GM21717 (cell line): ENCODE data around the gene CMTM3.
"Not testable (repeated sequence)": the region's sequence is repeated elsewhere in the genome, so short reads cannot be mapped to it uniquely, and the experiment has no call there.

ENCODE experiments used
- ATAC-seq: cut with Tn5 transposase; IDR thresholded peaks from one replicate; pipeline ENCODE4 v1.9.1; 2021; ENCODE audit warnings: mild to moderate bottlenecking, moderate library complexity; ENCODE audit not compliant: unreplicated experiment

The CMTM3 gene

DNA sequence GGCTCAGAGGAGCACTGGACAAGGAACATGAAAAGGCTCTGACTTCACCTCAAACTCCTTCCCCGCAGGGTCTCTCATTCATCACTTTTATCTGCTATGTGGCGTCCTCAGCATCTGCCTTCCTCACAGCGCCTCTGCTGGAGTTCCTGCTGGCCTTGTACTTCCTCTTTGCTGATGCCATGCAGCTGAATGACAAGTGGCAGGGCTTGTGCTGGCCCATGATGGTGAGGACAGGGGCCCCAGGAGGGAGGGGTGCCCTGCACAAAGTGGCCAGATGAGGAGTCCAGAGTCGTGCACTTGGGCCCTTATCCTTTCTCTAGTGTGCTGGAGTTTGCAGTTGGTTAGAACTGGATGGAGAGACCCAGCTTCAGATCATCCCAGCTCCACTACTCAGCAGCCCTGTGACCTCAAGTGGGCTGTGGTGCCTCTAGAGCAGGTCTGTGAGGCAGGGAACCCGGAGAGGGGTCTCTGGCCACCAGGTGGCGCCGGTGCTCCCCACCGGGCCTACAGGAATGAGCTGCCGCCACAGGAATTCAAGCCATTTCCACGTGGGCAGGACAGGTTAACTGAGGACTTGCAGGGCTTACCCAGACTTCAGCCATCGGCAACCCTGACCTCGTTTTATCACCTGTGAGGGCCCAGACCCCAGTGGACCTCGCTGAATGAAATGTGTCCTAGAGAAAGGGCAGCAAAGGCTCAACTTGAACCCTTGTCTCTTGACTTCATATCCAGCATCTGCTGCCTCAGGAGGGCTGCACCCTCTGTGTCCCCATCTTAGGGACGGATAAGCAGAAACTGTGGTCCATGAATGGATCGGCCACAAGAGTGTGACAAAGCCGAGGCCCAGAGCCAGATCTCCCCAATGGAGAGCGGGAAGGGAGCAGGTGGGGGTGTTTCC, 4.0 kb downstream of the CMTM3 start:
- ATAC-seq = peak; percentile 54

DNA sequence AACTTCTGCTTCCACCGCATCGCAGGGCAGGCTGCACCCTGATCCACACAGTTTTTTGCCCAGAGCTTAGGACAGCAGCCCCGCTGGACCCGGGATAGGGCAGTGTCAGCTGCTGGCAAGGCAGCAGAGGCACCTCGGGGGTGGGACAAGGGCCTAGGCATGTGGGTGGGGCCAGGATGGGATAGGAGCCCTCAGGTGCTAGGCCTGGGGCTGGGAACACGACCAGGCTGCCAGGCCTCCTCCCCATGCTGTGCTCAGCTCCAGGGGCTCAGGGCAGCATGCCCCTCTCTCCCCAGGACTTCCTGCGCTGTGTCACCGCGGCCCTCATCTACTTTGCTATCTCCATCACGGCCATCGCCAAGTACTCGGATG, 4.6 kb downstream of the CMTM3 start:
- ATAC-seq = no peak

DNA sequence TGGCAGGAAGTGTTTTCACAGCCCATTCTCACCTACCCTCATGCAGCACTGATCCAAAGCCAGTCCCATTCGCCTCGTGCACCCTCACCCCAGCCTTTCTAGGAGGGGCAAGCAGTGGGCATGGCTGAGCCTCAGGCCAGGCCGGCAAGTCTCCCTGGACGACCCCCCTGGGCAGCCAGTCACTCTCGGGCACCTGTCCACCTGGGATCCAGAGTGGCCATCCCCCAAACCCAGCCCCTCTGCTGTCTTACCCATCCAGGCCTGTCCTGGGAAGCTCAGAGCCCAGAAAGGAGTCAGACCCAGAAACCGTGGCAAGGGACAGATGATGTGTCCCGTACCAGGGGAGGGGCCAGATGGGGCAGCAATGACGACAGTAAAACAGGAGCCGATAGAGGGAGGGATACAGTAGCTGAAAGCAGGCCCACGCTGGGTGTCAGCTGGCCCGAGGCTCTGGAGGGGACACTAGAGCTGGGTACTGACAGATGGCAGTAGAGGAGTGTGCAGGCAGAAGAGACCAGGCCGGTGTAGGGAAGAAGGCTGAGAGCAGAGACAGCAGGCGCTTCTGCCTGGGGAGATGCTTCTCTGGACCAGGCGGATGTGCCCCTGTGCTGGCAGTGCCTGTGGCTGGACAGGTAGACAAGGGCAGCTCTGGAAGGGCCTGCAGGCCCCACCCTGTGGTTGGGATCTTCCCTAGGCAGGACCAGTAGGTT, 5.8 kb downstream of the CMTM3 start:
- ATAC-seq = no peak

DNA sequence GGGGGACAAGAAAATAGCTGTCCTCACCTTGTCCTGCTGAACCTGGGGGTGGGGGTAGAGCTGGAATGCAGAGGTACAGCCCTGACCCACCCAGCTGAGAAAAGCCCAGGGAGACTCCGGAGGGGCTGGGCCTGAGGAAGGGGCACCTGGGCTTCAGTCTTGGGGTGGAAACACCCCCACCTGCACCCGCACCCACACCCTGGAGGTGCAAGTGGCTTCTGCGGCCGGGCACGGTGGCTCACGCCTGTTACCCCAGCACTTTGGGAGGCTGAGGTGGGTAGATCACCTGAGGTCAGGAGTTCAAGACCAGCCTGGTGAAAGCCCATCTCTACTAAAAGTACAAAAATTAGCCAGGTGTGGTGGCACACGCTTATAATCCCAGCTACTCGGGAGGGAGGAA, 7.4 kb downstream of the CMTM3 start:
- ATAC-seq = not testable (repeated sequence)

DNA sequence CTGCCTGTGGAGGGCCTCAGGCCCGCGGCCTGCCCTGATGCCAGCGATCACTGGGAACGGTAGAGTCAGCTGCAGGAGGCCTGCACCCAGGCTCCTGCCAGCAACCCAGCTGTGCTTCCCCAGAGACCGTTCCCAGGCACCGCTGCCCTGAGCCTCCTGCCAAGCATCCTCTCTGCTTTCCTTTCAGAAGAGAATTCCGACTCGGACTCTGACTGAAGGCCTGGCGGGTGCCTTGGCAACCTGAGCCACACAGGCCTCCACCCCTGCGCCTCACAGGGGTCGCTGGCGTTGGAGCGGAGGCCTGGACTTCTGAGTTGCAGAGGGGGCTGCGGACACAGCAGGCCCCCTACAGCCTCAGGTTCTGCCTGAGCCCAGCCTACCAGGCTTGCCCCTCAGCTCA, 7.9 kb downstream of the CMTM3 start:
- no peak for ATAC-seq

DNA sequence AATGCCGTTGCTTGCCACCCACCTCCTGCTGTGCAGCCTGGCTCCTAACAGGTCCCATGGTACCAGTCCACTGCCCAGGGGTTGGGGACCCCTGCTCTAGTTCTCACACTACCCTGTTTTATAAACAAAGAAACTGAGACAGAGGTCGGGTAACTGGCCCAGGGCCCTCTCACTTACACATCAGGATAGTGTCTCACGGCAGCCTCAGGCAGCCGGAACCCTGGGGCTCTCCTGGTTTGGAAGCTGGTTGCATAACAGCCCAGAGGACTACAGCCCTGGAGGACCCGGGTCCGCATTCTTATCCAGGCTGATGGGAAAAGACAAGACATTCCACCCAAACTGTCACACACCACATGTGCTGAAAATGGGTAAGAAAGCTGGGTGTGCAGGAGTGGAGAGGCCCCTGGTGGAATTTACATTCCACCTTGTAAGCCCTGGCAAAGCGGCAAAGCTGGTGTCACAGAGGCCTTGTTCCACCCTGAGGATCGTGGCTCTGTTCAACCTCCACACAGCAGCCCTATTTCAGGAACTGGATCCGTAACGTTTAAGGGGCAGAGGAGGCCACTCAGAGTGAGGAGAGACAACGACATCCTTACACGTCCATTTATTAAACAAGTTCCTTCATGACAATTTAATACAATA, 9.8 kb downstream of the CMTM3 start:
- no peak for ATAC-seq

DNA sequence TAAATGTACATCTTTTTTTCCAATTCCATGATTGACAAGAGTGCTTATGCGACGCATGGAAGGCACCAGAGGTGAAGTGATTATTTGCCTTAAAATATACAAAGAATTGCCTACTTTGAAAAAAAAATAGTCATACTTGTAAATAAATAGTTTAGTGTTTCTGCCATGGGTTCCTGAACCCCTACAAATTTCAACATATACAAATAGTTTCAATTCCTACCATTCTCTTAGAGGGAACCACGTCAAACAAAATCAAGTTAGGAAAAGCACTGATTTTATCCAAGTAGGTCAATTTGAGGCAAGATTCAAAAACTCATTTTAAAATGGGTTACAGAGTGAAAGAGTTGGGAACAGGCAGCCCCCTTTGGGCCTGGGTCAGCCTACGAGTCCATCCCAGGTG, 11.7 kb downstream of the CMTM3 start:
- no peak for ATAC-seq

DNA sequence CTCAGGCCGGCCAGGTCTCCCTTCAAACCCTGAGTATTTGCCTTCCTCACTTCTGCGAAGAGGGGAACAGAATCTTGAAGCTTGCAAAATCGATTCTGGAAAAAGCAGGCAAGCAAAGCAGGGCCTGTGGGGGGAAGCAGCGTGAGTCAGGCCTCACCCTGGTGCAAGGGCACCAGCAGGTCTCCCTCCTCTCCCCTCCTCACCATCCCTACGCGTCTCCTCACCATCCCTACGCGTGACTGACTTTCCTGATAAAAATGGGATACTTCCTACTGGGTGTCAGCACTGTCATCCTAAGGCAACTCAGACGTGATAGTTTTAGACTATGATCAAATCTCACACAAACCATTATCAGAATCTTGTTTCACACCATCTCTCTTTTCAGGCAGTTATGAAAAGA, 12.1 kb downstream of the CMTM3 start:
- no peak for ATAC-seq

DNA sequence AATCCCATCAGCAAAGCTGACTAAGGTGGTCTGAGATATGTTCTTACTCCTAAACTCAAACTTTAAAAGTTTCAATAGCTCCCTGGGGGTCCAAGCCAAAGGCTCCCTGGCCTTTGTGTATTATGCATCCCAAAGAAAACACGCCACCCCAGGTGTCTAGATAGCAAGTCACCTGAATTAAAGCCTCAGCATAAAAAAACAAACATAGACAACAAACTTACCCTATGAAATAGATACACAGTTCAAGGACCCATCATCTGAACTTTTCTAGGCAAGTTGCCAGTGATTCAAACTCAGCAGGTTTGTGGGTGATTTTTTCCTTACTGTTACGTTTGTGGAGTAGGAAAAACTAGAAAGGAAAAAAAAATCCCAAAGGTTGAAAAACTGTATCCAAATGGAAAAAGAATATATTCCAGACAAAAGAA, 12.5 kb downstream of the CMTM3 start:
- ATAC-seq = no peak

DNA sequence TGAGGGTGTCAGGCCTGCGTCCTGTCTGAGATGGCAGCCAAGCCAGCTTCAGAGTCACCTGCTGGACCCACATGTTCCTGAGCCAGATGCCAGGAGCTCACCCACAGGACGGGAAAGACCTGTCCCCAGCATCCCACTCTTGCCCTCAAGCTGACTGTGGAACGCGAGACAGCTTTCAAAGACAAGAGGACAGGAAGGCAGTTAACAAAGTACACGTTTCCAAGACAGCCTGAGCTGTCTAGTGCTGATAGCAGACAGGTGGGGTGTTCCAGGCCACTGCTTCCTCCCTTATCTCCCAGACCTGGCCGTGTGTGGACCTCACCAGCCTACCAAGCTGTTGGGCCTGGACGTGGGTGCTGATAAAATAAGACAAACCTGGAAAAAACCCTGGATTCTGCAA, 13.2 kb downstream of the CMTM3 start:
- ATAC-seq = no peak

DNA sequence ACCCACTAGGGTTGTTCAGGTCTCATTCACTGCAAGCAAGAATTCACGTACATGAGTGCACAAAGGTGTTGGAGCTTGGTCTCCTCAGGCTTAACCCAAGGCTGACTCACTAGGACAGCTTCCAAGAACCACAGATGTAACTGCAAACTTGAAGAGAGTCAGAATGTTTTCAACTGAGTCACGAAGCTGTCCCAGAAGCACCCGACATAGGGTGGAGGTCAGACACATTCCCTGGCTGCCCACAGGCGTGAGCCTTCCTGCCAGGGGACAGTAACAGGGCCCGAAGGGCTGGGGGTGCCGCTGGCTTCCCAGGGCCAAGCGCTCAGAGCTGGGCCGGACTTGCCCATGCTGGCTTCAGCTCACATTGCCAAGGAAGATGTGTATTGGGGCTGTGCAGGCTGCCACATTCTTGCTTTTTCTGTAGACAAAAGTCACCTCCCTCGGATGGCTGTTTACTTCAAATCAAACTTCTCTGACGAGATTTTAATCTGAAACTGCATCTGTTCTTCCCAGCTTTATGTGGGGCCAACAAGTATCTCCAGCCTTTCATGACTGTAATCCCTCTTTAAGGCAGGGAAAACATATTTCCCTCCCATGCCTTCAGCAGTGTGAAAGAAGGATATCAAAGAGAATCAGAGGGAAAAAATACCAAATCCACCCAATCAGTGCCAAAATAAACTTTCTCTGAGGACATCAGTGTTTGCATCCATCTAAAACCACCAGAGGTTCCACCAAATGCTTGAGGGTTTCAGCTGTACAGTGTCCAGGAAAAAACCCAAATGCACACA, 14.3 kb downstream of the CMTM3 start:
- ATAC-seq = no peak

DNA sequence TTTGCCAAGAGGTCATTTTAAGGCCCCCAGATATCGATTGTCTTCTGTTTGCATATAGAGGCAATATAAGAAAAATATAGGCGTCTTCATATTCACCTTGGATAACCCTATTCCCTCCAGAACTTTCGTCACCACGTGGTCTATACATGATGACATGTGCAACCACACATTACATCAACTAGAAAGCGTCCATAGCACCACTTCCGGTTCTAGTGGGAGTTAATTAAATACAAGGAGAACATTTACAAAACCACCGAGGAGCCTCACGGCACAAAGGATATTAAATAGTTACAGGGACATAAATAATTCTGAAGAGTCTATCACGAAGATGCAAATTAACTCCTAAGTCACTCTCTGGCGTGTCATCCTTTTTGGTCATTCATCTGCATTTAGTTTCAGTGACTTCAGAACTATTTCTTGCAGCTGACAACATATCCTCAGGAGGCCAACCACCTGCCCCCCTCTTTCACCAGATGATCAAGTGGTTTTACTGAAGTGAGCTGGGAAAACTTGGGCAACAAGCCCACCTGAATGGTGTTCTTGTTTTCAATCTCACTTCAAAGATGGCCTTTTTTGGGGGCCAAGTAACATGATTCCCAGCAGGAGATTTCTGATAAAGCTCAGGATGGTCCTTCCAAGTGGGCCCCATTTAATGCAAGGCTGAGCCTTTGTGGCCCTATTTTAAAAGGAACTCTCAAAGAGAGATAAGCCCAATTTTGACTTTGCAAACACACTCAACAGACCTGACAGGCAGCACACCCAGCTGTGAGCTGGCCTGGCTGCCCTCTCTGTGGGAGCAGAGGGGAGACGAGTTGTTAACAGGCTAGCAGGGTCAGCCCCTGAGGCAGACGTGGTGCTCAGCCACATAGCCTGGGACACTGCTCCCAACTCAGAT, 15.3 kb downstream of the CMTM3 start:
- ATAC-seq = no peak

DNA sequence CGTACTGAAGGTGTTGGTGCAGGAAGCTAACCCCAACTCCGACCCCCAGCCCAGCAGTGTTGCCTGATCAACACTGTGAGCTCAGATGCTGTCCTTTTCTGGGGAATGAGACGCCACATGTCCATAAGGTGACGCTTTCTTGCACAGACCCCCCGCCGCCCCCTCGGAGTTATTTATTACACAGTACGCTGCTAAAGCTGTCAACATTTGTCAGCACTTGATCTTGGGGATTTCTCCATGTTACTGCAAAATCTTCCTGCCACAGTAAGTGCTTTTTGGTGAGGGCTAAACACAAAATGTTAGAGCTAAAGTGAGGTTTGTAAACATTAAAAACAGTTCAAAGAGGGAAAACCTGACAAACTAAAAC, 15.9 kb downstream of the CMTM3 start:
- ATAC-seq = no peak

DNA sequence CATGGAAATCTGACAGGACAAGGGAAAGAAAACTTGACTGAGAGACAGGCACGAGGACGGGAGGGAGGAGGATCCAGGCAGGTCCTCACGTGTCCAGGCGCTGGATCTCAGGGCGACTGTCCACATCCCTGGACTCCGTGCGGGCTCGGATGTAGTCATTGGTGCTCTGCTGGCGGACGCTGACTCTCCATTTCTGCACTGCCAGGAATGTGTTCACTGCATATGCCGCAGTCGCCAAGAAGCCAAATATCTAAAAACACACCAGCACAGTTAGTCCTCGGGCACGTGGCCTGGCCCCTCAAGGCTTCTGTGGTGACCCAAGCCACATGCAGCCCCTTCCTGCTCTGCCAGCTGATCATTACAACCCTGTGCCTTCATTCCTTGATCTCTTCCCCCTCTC, 17.5 kb downstream of the CMTM3 start:
- ATAC-seq = no peak

DNA sequence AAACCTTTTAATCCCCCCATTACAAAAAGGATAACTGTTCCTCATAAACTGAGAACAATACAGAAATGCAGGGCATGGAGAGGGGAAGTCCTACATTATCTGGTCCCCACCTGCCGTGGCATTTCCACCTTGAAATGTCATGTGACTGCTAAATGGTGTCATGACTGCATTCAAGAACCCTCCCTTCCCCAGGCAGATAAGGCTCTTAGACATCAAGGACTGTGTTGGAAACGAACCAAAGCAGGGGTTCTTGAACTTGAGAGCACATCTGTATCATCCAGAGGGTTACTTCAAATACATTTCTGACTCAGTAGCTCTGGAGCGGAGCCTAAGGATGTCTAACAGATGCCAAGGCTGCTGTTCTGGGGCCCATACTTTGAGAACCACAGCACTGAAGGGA, 18.4 kb downstream of the CMTM3 start:
- no peak for ATAC-seq

DNA sequence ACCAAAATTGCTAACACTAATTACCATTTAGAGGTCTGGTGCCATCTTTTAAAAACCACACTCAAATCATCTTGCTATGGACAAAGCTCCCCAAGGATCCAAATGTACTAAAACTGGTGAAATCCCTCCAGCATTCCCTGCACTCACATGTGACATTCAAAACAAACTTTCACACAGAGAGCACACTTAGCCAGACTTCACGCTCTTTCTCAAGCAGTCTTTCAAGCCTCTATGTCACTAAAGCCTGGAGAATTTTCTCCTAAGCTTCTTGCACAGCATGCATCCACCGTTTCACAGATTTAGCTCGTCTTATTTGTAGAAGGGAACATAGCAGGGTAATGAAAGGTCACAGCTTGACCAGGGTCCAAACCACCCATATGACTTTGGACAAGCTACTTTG, 19.3 kb downstream of the CMTM3 start:
- ATAC-seq = no peak

DNA sequence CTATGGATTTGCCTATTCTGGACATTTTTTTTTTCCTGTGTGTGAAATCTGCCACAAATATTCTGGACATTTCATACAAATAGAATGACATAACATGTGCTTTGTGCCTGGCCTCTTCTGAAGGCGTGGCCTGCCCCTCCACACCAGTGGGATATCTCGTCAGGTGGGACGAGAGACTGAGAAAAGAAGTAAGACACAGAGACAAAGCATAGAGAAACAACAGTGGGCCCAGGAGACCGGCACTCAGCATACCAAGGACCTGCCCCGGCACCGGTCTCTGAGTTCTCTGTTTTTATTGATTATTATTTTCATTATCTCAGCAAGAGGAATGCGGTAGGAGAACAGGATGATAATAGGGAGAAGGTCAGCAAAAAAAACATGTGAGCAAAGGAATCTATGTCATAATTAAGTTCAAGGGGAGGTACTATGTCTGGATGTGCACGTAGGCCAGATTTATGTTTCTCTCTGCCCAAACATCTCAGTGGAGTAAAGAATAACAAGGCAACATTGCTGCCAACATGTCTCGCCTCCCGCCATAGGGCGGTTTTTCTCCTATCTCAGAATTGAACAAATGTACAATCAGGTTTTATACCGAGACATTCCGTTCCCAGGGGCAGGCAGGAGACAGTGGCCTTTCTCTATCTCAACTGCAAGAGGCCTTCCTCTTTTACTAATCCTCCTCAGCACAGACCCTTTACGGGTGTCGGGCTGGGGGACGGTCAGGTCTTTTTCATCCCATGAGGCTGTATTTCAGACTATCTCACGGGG, 23.3 kb downstream of the CMTM3 start:
- ATAC-seq = not testable (repeated sequence)

DNA sequence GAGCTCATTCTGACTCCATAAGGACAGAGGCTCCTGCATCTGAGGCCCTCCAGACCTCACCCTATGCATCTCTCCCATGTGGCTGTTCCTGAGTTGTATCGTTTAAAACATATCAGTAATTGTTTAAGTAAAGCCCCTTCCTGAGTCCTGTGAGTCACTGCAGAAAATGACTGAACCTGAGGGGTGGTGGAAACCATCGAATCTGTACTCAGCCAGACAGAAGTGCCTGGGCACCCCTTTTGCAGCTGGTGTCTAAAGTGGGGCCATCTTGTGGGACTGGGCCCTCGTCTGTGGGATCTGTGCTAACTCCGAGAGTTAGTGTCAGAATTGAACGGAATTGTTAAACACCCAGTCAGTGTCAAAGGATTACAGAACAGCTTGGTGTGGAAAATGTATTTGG, 25.4 kb downstream of the CMTM3 start:
- no peak for ATAC-seq

DNA sequence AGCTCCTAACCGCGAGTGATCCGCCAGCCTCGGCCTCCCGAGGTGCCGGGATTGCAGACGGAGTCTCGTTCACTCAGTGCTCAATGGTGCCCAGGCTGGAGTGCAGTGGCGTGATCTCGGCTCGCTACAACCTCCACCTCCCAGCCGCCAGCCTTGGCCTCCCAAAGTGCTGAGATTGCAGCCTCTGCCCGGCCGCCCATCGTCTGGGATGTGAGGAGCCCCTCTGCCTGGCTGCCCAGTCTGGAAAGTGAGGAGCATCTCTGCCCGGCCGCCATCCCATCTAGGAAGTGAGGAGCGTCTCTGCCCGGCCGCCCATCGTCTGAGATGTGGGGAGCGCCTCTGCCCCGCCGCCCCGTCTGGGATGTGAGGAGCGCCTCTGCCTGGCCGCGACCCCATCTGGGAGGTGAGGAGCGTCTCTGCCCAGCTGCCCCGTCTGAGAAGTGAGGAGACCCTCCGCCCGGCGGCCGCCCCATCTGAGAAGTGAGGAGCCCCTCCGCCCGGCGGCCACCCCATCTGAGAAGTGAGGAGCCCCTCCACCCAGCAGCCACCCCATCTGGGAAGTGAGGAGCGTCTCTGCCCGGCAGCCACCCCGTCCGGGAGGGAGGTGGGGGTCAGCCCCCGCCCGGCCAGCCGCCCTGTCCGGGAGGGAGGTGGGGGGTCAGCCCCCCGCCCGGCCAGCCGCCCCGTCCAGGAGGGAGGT, 26.2 kb downstream of the CMTM3 start:
- ATAC-seq = not testable (repeated sequence)
